HepG2 (cell line): ENCODE data around the gene FAIM. TPM values are rescaled to one million over a fixed set of nuclear protein-coding genes. Genes with fewer than 3 reads are reported as not detected.

Experiments used
- GLI4 ChIP-seq: sonication (generic); formaldehyde crosslinking; IDR thresholded peaks from 2 replicates; pipeline ENCODE4 v1.5.1; 2020; ENCODE audit warnings: missing genetic modification reagents, mild to moderate bottlenecking, moderate library complexity, borderline replicate concordance
- JDP2 ChIP-seq: sonication (generic); formaldehyde crosslinking; IDR thresholded peaks from 2 replicates; pipeline ENCODE4 v1.8.1; 2022; ENCODE audit warnings: missing genetic modification reagents, borderline replicate concordance
- polyA plus RNA-seq, 8 experiments: library from polyadenylated mRNA; depleted of rRNA in 3 of 8; stranded (reverse) in 7 of 8; unstranded in 1 of 8; fragments of >200 nt; fragmentation: Illumina TruSeq in 4 of 8; extraction: Trizol in 4 of 8; gene quantifications; 2 replicates each; pipeline versions ENCODE4 v1.2.1 to v1.2.3, GENCODE V29; 2011 to 2016; ENCODE audit warnings: low read depth in 4 of 8, missing spikeins in 1 of 8, mixed read lengths in 1 of 8; ENCODE audit not compliant: insufficient read depth in 1 of 8
- total RNA-seq, 5 experiments: library from RNA; depleted of rRNA; stranded (reverse); fragments of >200 nt; fragmentation: Illumina TruSeq; extraction: Trizol; gene quantifications; 2 replicates each; pipeline ENCODE4 v1.2.3, GENCODE V29; 2016; ENCODE audit warnings: low read depth in 1 of 5
- TF ChIP-seq, protein P1 (sequence below), 2 experiments: IDR thresholded peaks; 2 replicates each; pipeline ENCODE4 v1.6.1; 2011 to 2012; ENCODE audit warnings: low read length in 2 of 2, borderline replicate concordance in 1 of 2, low read depth in 1 of 2, mild to moderate bottlenecking in 1 of 2, moderate library complexity in 1 of 2
- TF ChIP-seq, protein P2 (sequence below): sonication (generic); formaldehyde crosslinking; IDR thresholded peaks from 2 replicates; pipeline ENCODE4 v1.8.0; 2022; ENCODE audit warnings: low read depth, missing genetic modification reagents
- TF ChIP-seq, protein P3 (sequence below): fragments of 450-650 bp; IDR thresholded peaks from 2 replicates; pipeline ENCODE4 v1.6.1; 2017

Gene FAIM
- total and polyA plus RNA-seq, 2 of the 13 experiments (the other 11 are each of a cell fraction or from before 2014, with no cell fraction given), result 4.3 to 25.8 TPM

DNA sequence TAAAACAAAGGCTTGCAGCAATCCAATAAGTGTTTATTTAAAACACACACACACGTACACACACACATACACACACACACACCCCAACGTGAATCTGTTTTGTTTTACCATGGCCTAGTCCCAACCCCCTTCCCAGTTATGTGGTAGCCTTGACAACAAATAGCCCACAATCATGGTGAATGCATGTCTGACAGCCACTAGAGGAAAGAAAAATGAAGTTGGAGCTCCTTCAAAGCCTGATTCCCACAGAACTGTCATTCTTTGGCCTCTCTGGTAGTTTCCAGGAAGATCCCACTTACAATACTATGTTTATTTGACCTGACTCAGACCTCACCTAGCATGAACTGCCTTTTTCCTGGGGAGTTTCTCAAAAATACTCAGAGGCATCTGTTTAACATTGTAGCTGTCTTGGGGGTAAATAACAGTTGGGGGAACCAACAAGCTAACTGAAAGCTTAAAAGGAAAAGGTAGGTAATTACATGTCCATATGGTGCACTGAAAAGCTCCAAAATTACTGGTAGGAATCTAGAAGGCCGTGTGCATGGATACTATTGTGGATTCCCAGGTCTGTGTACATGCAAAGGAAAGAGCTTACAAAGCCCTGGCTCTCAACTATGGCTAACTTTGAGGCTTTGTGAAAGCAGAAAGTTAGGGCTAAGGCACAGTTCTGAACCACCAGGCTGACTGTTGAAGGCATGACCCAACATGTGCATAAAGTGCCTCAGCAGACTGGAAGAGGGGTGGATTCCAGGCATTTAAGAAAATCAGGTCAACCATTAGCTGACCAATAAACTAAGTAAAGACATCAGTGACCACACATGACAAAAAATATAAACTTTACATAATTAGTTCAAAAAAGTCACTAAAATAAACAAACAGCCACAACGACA, 65.3 kb downstream of the FAIM start (continued):
- TF ChIP-seq, protein P1, sequence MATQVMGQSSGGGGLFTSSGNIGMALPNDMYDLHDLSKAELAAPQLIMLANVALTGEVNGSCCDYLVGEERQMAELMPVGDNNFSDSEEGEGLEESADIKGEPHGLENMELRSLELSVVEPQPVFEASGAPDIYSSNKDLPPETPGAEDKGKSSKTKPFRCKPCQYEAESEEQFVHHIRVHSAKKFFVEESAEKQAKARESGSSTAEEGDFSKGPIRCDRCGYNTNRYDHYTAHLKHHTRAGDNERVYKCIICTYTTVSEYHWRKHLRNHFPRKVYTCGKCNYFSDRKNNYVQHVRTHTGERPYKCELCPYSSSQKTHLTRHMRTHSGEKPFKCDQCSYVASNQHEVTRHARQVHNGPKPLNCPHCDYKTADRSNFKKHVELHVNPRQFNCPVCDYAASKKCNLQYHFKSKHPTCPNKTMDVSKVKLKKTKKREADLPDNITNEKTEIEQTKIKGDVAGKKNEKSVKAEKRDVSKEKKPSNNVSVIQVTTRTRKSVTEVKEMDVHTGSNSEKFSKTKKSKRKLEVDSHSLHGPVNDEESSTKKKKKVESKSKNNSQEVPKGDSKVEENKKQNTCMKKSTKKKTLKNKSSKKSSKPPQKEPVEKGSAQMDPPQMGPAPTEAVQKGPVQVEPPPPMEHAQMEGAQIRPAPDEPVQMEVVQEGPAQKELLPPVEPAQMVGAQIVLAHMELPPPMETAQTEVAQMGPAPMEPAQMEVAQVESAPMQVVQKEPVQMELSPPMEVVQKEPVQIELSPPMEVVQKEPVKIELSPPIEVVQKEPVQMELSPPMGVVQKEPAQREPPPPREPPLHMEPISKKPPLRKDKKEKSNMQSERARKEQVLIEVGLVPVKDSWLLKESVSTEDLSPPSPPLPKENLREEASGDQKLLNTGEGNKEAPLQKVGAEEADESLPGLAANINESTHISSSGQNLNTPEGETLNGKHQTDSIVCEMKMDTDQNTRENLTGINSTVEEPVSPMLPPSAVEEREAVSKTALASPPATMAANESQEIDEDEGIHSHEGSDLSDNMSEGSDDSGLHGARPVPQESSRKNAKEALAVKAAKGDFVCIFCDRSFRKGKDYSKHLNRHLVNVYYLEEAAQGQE (IDR thresholded peaks at IDR 0.05; ENCODE audit: borderline replicate concordance in 1 of 2, low read depth in 1 of 2, low read length in 2 of 2), result no peak
- TF ChIP-seq GLI4 (CRISPR knock-in tag), result no peak
- no peak for TF ChIP-seq JDP2 (CRISPR knock-in tag)
- TF ChIP-seq, protein P2, sequence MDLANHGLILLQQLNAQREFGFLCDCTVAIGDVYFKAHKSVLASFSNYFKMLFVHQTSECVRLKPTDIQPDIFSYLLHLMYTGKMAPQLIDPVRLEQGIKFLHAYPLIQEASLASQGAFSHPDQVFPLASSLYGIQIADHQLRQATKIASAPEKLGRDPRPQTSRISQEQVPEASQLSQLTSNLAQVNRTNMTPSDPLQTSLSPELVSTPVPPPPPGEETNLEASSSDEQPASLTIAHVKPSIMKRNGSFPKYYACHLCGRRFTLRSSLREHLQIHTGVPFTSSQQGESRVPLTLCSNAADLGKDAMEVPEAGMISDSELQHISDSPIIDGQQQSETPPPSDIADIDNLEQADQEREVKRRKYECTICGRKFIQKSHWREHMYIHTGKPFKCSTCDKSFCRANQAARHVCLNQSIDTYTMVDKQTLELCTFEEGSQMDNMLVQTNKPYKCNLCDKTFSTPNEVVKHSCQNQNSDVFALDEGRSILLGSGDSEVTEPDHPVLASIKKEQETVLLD (CRISPR knock-in tag), result no peak
- TF ChIP-seq, protein P3, sequence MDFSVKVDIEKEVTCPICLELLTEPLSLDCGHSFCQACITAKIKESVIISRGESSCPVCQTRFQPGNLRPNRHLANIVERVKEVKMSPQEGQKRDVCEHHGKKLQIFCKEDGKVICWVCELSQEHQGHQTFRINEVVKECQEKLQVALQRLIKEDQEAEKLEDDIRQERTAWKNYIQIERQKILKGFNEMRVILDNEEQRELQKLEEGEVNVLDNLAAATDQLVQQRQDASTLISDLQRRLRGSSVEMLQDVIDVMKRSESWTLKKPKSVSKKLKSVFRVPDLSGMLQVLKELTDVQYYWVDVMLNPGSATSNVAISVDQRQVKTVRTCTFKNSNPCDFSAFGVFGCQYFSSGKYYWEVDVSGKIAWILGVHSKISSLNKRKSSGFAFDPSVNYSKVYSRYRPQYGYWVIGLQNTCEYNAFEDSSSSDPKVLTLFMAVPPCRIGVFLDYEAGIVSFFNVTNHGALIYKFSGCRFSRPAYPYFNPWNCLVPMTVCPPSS, result no peak
